LNCaP clone FGC (cell line): ENCODE results near the gene ESPN.
A peak's percentile ranks its signal among the peaks of the same experiment; 100 is the strongest.
"Not testable (repeated sequence)": the region's sequence is repeated elsewhere in the genome, so short reads cannot be mapped to it uniquely, and the experiment has no call there.

Source experiments
- DNase-seq: peaks from one replicate; pipeline ENCODE4 v3.0.0-alpha.2; 2011; ENCODE audit warnings: low read depth
- H3K4me3 ChIP-seq: 2 replicates; pipeline ENCODE4 v1.5.1; 2011; ENCODE audit warnings: mild to moderate bottlenecking, low read depth, low read length, control low read depth
- CTCF ChIP-seq: IDR thresholded peaks from 2 replicates; pipeline ENCODE4 v1.5.1; 2012; ENCODE audit warnings: mild to moderate bottlenecking; ENCODE audit not compliant: control insufficient read depth, insufficient read depth; ENCODE audit errors: extremely low read depth

Gene ESPN

GRCh38 chr1:6489799-6490180 is 65.2 kb downstream of the ESPN start:
- DNase-seq: peak; percentile 15
- TF ChIP-seq CTCF: peak; percentile 92
- peak overlapping the region; percentile 100 for H3K4me3 ChIP-seq

DNA sequence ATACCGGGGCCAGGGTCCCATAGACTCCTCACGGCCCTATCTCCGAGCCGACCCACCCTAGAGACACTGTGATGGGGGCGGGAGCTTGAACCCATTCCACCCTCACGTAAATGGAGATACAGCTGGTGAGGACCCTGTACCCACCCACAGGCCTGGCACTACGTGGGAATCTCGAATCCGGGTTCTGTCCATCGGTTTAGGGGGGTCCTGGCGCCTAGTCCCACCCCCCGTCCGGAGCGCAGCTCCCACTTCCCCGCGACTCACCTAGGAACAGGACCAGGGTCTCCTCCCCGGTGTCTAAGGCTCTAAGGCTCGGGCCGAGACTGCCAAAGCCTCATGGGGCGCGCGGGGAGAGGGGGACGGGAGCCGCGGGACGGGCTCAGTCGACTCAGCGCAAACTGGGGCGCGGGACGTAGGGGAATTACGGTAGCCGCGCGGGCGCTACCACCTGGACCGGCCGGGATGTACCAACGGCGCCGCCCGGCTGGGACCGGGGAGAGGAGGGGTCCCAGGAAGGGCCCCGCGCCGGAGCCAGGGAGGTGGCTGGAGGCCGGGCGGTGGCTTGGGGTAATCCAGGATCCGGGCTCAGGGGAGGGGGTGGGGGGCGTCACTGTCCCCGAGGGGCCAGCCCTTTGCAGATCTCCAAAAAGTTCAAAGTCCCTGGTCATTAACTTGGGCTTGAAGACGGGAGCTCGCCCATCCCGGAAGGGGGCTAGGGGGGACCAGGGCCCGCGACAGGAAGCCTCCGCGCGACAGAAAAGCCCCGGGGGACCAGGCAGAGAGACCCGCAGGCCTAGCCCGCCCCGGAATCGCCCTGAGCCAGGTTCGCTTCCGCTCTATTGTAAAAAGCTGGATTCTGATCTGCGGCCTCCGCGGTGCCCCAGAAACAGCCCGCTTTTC is 65.9 kb downstream of the ESPN start:
- DNase-seq: peak; percentile 19

DNA sequence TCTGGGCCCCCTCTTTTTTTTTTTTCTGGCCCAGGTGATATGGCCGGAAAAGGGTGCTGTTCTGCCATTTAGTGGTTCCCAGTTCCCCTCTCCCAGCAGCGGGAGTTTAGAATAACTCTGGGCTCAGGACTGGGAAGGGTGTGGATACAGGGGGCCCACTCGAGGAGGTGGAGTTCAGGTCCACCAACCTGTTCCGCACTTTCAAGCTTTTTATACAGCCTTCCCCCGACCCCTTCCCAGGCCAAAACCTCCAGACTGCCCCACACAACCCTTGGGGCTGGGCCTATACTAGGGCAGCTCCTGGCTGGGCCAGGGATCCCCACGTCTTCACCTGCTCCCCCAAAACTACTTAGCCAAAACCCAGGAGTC is 66.5 kb downstream of the ESPN start:
- peak overlapping the region; percentile 100 for H3K4me3 ChIP-seq
- TF ChIP-seq CTCF: no peak
- DNase-seq: no peak

More for the DNA sequence above, 65.9 kb downstream of the ESPN start:
- 0 out of 2 replicates have a peak, but pooled peaks have one; percentile 6 for TF ChIP-seq CTCF
- peak overlapping the region; percentile 100 for H3K4me3 ChIP-seq

GRCh38 chr1:6491480-6491962 is 66.9 kb downstream of the ESPN start, which contains the start of gene PLEKHG5:
Gene PLEKHG5 (minus strand): TSS chr1:6491667. CDS start chr1:6477571, 14,096 bp downstream.
- TF ChIP-seq CTCF: no peak
- DNase-seq: no peak
- peak within 1 kb of the TSS; percentile 100 for H3K4me3 ChIP-seq

DNA sequence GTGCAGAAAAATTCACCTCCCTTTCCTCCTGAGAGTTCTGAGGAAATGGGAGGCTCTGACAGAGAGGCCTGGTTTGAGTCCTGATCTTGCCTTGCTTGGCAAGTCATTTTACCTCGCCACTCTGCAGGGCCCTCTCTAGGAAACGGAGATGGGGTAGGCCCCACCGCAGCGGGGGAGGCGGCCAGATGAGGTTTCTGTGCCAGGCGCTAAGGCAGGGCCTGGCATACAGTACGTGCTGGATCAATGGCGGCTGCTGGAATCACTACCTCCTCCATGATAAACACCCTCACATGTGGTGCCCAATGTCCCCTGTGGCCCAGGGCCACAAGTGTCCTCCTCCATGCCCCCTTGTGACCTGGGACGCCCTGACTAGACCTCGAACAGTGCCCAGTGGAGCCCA is 67.4 kb downstream of the ESPN start:
- DNase-seq: no peak
- TF ChIP-seq CTCF: no peak
- H3K4me3 ChIP-seq: no peak overlapping the region

DNA sequence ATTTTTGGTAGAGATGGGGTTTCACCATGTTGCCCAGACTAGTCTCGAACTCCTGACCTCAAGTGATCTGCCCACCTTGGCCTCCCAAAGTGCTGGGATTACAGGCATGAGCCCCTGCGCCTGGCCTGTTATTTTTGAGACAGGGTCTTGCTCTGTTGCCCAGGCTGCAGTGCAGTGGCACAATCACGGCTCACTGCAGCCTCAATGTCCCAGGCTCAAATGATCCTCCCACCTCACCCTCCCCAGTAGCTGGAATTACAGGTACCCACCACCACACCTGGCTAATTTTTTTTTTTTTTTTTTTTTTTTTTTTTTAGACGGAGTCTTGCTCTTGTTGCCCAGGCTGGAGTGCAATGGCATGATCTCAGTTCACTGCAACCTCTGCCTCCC is 69.3 kb downstream of the ESPN start:
- DNase-seq, H3K4me3 ChIP-seq: not testable (repeated sequence)

- H3K4me3 ChIP-seq: no peak overlapping the region
- DNase-seq: no peak
- no peak for TF ChIP-seq CTCF
Observed at GRCh38 chr1:6494627-6495026, 70.1 kb downstream of the ESPN start.
